HG03025 (cell line): ENCODE results near the gene TMEM201.

ENCODE experiments used
- ATAC-seq: cut with Tn5 transposase; IDR thresholded peaks from one replicate; pipeline ENCODE4 v1.9.1; 2021; ENCODE audit warnings: mild to moderate bottlenecking, moderate library complexity; ENCODE audit not compliant: unreplicated experiment, low FRiP score

TMEM201 gene

GRCh38 chr1:9599741-9600140 lies 11.0 kb downstream of the TMEM201 start:
- ATAC-seq: no peak

- no peak for ATAC-seq
Measured at GRCh38 chr1:9600861-9601834, 12.4 kb downstream of the TMEM201 start.

- no peak for ATAC-seq
Measured at GRCh38 chr1:9601942-9602793, 13.5 kb downstream of the TMEM201 start.

GRCh38 chr1:9602794-9603167 lies 14.1 kb downstream of the TMEM201 start:
- ATAC-seq: no peak

GRCh38 chr1:9603307-9603706 lies 14.6 kb downstream of the TMEM201 start:
- ATAC-seq: no peak

- no peak for ATAC-seq
Measured at GRCh38 chr1:9603766-9604753, 15.3 kb downstream of the TMEM201 start.

GRCh38 chr1:9604836-9605235 lies 16.1 kb downstream of the TMEM201 start:
- ATAC-seq: no peak

GRCh38 chr1:9605946-9606455 lies 17.3 kb downstream of the TMEM201 start:
- no peak for ATAC-seq

- ATAC-seq: no peak
Measured at GRCh38 chr1:9606458-9606857, 17.7 kb downstream of the TMEM201 start.

- ATAC-seq: no peak
Measured at GRCh38 chr1:9606948-9607347, 18.2 kb downstream of the TMEM201 start.

GRCh38 chr1:9607352-9607751 lies 18.6 kb downstream of the TMEM201 start:
- no peak for ATAC-seq

- ATAC-seq: no peak
Measured at GRCh38 chr1:9609998-9610397, 21.3 kb downstream of the TMEM201 start.

GRCh38 chr1:9610548-9610947 lies 21.8 kb downstream of the TMEM201 start:
- ATAC-seq: no peak

GRCh38 chr1:9611716-9612115 lies 23.0 kb downstream of the TMEM201 start:
- no peak for ATAC-seq

GRCh38 chr1:9612162-9612845 lies 23.6 kb downstream of the TMEM201 start:
- ATAC-seq: no peak

GRCh38 chr1:9612871-9613624 lies 24.3 kb downstream of the TMEM201 start:
- ATAC-seq: no peak

- ATAC-seq: no peak
Measured at GRCh38 chr1:9613625-9614299, 25.1 kb downstream of the TMEM201 start.
